CD4-positive, alpha-beta T cell (primary cell): ENCODE results near the gene NME7. TPM values are rescaled to one million over a fixed set of nuclear protein-coding genes. Genes with fewer than 3 reads are reported as not detected.
A peak's percentile ranks its signal among the peaks of the same experiment; 100 is the strongest.

Source experiments
- ATAC-seq: fragments of 200-7000 bp; cut with Tn5 transposase; one replicate; pipeline ENCODE4 v1.10.0; 2022; ENCODE audit warnings: mild to moderate bottlenecking; ENCODE audit not compliant: poor library complexity
- CTCF ChIA-PET: fragments of 350-600 bp; sonication (Branson Sonifier 250); formaldehyde crosslinking; loops from one replicate; lab custom pipeline; 2021; ENCODE audit warnings: antibody characterized with exemption, inconsistent platforms; lab: Charles Lee
- POLR2A ChIA-PET: fragments of 350-600 bp; sonication (Branson Sonifier 250); formaldehyde crosslinking; loops from one replicate; lab custom pipeline; 2021; ENCODE audit warnings: antibody characterized with exemption, inconsistent platforms; lab: Charles Lee
- DNase-seq, 14 experiments: peaks; one replicate each; pipeline ENCODE4 v3.0.0-alpha.2; 2013 to 2020; ENCODE audit warnings: mixed read lengths in 2 of 14
- H3K27ac ChIP-seq, 2 donors: one replicate each; pipeline versions ENCODE4 v1.5.1 to v1.7.0; 2013; ENCODE audit warnings: low read length in 2 of 2, low read depth in 1 of 2, mild to moderate bottlenecking in 1 of 2
- H3K27me3 ChIP-seq, 2 experiments: 1 replicate in 1 of 2; 2 replicates in 1 of 2; pipeline versions ENCODE4 v1.6.1 to v1.7.0; 2013; ENCODE audit warnings: low read length in 2 of 2, control low read depth in 1 of 2, mild to moderate bottlenecking in 1 of 2, moderate library complexity in 1 of 2; ENCODE audit not compliant: insufficient read depth in 2 of 2, control insufficient read depth in 1 of 2
- H3K36me3 ChIP-seq: one replicate; pipeline ENCODE4 v1.6.1; 2013; ENCODE audit warnings: low read length, control low read depth; ENCODE audit not compliant: insufficient read depth
- H3K4me1 ChIP-seq: one replicate; pipeline ENCODE4 v1.6.1; 2013; ENCODE audit warnings: low read length, control low read depth; ENCODE audit not compliant: insufficient read depth
- H3K4me3 ChIP-seq: one replicate; pipeline ENCODE4 v1.5.1; 2013; ENCODE audit warnings: mild to moderate bottlenecking, low read length, moderate library complexity
- H3K9me3 ChIP-seq, 2 experiments: 1 replicate in 1 of 2; 2 replicates in 1 of 2; pipeline versions ENCODE4 v1.6.1 to v1.7.0; 2013; ENCODE audit warnings: low read length in 2 of 2, mild to moderate bottlenecking in 2 of 2, control low read depth in 1 of 2, moderate library complexity in 1 of 2; ENCODE audit not compliant: control insufficient read depth in 1 of 2, insufficient read depth in 1 of 2
- H3K27ac Mint-ChIP-seq: one replicate; pipeline ENCODE4 v1.8.0; 2020; ENCODE audit warnings: mixed read lengths
- H3K27me3 Mint-ChIP-seq: one replicate; pipeline ENCODE4 v1.8.0; 2021; ENCODE audit warnings: mixed read lengths
- H3K36me3 Mint-ChIP-seq: one replicate; pipeline ENCODE4 v1.8.0; 2021; ENCODE audit warnings: low read depth, mixed read lengths
- H3K4me1 Mint-ChIP-seq: one replicate; pipeline ENCODE4 v1.8.0; 2021; ENCODE audit warnings: low read depth, mixed read lengths
- H3K4me3 Mint-ChIP-seq: one replicate; pipeline ENCODE4 v1.8.0; 2020; ENCODE audit warnings: mild to moderate bottlenecking, mixed read lengths
- H3K9me3 Mint-ChIP-seq: one replicate; pipeline ENCODE4 v1.8.0; 2020; ENCODE audit warnings: mixed read lengths
- CTCF ChIP-seq: fragments of 200-600 bp; IDR thresholded peaks from one replicate; pipeline ENCODE4 v1.8.0; 2022; ENCODE audit warnings: antibody characterized with exemption, mild to moderate bottlenecking
- intact Hi-C, 2 experiments: fragments of 100-400 bp; cut with DNase I in 1 of 2; cut with micrococcal nuclease in 1 of 2; formaldehyde crosslinking; loops; one replicate each; pipeline versions ENCODE4 v1.15.1 to v1.9.0; 2023 to 2025; cut with DNase I, micrococcal nuclease
- total RNA-seq, 174 experiments: library from RNA in 2 of 174; stranded (reverse) in 2 of 174; gene quantifications; one replicate each; pipeline ENCODE4 v1.2.3 and lab custom pipeline; 2021 to 2026

Gene NME7
- total RNA-seq, 2 experiments from 2014 or later, result 7.2 to 8.3 TPM

DNA sequence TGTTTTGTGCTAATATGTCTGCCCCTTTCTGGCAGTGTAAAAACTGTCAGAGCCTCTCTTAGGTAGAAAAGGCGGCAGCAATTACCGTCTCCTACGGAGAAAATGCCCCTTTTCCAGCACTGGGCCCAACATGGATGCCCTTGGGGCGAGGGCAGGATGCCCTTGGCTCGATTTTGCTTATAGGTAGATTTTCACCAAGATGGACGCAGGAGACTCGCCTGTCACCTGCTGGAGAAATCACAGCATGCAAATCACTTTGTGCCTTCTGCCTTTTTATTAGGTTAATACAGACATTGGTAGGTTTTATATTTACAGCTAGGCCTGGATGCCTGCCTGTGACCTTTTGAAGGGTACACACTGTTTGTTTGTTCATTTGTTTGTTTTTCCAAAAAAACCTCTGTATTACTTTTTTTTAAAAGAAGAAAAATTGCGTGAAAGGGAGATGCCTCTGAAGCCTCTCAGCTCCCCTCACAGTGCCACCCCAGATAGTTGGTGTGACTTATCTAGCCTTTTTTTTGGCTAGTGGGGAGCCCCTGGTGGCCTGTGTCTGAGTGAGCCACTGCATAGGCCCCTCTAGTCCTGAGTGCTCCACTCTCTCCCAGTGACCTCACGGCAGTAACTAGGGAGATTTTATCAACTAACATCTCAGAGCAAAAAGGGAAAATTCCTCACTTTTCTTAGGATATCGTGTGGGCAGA is 258.6 kb downstream of the NME7 start:
- TF ChIP-seq CTCF, result no peak
- CTCF ChIA-PET, result interaction anchor here (0.8 to 1.4 kb wide), 2 partner anchors 15 to 766 kb away, joined by 3 to 5 read pairs; no protein-coding TSS in a partner anchor
- DNase-seq (peak in 1 of 14 experiments; percentile 34), ATAC-seq (no peak)
- H3K9me3 Mint-ChIP-seq, result no peaks in the 10 kb centered on the region
- Histone ChIP-seq H3K36me3 (no peaks in the 10 kb centered on the region), H3K27me3 (no peaks in the 10 kb centered on the region), H3K9me3 (no peaks in the 10 kb centered on the region), H3K4me3 (no peak overlapping the region), H3K4me1 (peaks cover 36% of the 10 kb centered on the region), H3K27ac (no peak overlapping the region)
- peak overlapping the region; percentile 45 for H3K27ac Mint-ChIP-seq
- no peaks in the 10 kb centered on the region for H3K36me3 Mint-ChIP-seq
- intact Hi-C loops, result loop anchor here (5.0 to 10.0 kb wide), 4 partner anchors 238 to 932 kb away; partner anchors contain the start of gene TIPRL (in 1 of the 2)
- H3K4me1 Mint-ChIP-seq, result peaks cover 43% of the 10 kb centered on the region
- POLR2A ChIA-PET, result no interaction called here
- peaks cover 4% of the 10 kb centered on the region for H3K27me3 Mint-ChIP-seq
- H3K4me3 Mint-ChIP-seq, result peak overlapping the region; percentile 89

DNA sequence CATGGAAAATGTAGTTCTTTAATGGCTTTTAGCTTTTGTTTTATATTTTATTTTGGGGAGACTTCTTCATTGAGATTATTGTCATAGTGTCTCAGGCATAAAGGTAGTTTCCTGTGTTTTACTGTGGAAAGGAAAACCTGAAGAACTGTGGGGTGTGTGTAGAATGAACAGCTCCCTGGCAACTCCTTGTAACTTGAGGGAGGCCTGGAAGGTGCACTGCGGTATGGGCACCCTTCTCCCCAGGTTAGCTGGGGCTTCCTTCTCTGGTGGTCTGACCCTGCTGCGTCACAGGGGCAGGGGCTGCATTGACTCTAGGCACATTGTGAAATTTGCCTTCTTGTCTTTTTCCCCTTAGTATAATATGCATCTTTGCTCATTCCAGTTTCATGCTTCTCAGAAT is 259.4 kb downstream of the NME7 start:
- Histone ChIP-seq H3K9me3 (no peaks in the 10 kb centered on the region), H3K36me3 (no peaks in the 10 kb centered on the region), H3K4me3 (no peak overlapping the region), H3K4me1 (peaks cover 36% of the 10 kb centered on the region), H3K27ac (no peak overlapping the region), H3K27me3 (no peaks in the 10 kb centered on the region)
- Mint-ChIP-seq H3K4me1 (peaks cover 43% of the 10 kb centered on the region), H3K9me3 (no peaks in the 10 kb centered on the region), H3K36me3 (no peaks in the 10 kb centered on the region), H3K27me3 (peaks cover 4% of the 10 kb centered on the region), H3K4me3 (peak overlapping the region; percentile 89), H3K27ac (no peak overlapping the region)
- CTCF ChIA-PET, result interaction anchor here (0.8 kb wide), 1 partner anchor 765 kb away, joined by 3 read pairs; no protein-coding TSS in a partner anchor
- no peak for TF ChIP-seq CTCF
- POLR2A ChIA-PET, result no interaction called here
- ATAC-seq (no peak), DNase-seq (no peak)
- intact Hi-C loops, result loop anchor here (5.0 to 10.0 kb wide), 4 partner anchors 239 to 931 kb away; partner anchors contain the start of gene TIPRL (in 1 of the 2)

- H3K36me3 Mint-ChIP-seq, result no peaks in the 10 kb centered on the region
- POLR2A ChIA-PET, result no interaction called here
- no peak for TF ChIP-seq CTCF
- Histone ChIP-seq H3K4me1 (peaks cover 36% of the 10 kb centered on the region), H3K27ac (no peak overlapping the region), H3K27me3 (no peaks in the 10 kb centered on the region), H3K36me3 (no peaks in the 10 kb centered on the region), H3K9me3 (no peaks in the 10 kb centered on the region), H3K4me3 (peak overlapping the region; percentile 74)
- ATAC-seq, result no peak
- peak overlapping the region; percentile 89 for H3K4me3 Mint-ChIP-seq
- H3K9me3 Mint-ChIP-seq, result no peaks in the 10 kb centered on the region
- H3K27ac Mint-ChIP-seq, result peak overlapping the region; percentile 32
- H3K4me1 Mint-ChIP-seq, result peaks cover 43% of the 10 kb centered on the region
- CTCF ChIA-PET, result no interaction called here
- DNase-seq, result peak in 3 of 14 experiments; percentile 21 to 60 (median 38)
- peaks cover 4% of the 10 kb centered on the region for H3K27me3 Mint-ChIP-seq
- intact Hi-C loops, result loop anchor here (5.0 to 10.0 kb wide), 4 partner anchors 240 to 930 kb away; partner anchors contain the start of gene TIPRL (in 1 of the 2)
Measured at GRCh38 chr1:169107603-169108208, 259.9 kb downstream of the NME7 start.
